NT2/D1 (cell line): ENCODE measurements around the gene SRSF12.

Source experiments
- SUZ12 ChIP-seq: IDR thresholded peaks from 2 replicates; pipeline ENCODE4 v1.6.1; 2011; ENCODE audit not compliant: insufficient read length, insufficient read depth; ENCODE audit errors: extremely low read depth
- YY1 ChIP-seq: IDR thresholded peaks from 2 replicates; pipeline ENCODE4 v1.6.1; 2011; ENCODE audit not compliant: insufficient read length, insufficient read depth
- ZNF274 ChIP-seq: IDR thresholded peaks from 2 replicates; pipeline ENCODE4 v1.6.1; 2011; ENCODE audit warnings: mild to moderate bottlenecking, low read depth, low read length

GRCh38 chr6:89051676-89052075 is 66.2 kb downstream of the SRSF12 start:
- TF ChIP-seq ZNF274 (no peak), YY1 (no peak), SUZ12 (no peak)
